GM06990 (cell line): ENCODE results near the gene MGAT5.
"Not testable (repeated sequence)": the region's sequence is repeated elsewhere in the genome, so short reads cannot be mapped to it uniquely, and the experiment has no call there.

Source experiments
- DNase-seq: peaks from one replicate; pipeline ENCODE4 v3.0.0-alpha.2; 2011; ENCODE audit not compliant: insufficient read length; ENCODE audit errors: extremely low read depth
- H3K27me3 ChIP-seq: replicated peaks from 2 replicates; pipeline ENCODE4 v1.6.0; 2011; ENCODE audit warnings: low read length; ENCODE audit not compliant: control insufficient read depth, insufficient read depth
- H3K36me3 ChIP-seq: 2 replicates; pipeline ENCODE4 v1.5.1; 2011; ENCODE audit warnings: low read length; ENCODE audit not compliant: control insufficient read depth, insufficient read depth
- H3K4me3 ChIP-seq: replicated peaks from 2 replicates; pipeline ENCODE4 v1.5.1; 2011; ENCODE audit warnings: low read depth, mild to moderate bottlenecking, control low read depth, low read length
- TF ChIP-seq, protein P1 (sequence below): IDR thresholded peaks from 2 replicates; pipeline ENCODE4 v1.5.1; 2011; ENCODE audit warnings: low read length, control low read depth, mild to moderate bottlenecking, inconsistent platforms; ENCODE audit not compliant: insufficient read depth, poor library complexity, severe bottlenecking

Gene MGAT5

DNA sequence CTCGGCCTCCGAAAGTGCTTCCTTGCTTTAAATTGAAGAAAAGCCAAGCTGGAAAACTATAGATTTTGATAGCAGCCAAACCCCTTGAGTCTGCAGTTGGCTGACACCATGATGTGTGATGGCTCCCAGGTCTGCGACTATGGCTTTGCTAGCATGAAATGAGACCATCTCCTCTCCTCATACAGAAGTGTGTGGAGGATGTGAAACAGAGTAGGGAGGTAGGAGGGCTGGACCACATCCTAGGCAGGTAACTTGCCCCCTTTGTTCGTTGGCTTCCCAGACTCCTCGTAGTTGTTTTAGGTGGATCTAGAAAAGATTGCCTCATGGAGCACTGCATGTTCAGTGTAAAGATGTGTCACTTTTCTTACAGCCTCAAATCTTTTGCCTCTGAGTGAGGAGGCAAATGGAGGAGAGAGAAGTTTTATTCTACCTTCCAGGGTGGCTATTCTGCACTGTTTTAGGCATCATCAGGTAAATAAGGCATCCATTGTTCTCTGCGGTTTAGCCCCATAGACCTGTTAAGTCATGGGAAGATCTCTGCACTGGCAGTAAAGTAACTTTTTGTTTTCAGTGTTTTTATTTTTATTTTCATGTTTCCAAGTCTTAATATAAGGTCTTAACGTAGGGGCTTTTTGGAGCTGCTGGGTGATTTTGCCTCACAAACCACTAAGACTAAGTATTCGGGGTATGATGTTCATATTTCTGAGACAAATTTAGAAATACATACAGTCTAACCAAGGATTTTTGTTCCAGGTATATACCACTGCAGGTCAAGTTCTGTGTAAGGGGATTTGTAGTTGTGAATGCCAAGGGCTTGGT is 40.1 kb downstream of the MGAT5 start:
- no peaks in the 10 kb centered on the region for H3K27me3 ChIP-seq
- TF ChIP-seq, protein P1, sequence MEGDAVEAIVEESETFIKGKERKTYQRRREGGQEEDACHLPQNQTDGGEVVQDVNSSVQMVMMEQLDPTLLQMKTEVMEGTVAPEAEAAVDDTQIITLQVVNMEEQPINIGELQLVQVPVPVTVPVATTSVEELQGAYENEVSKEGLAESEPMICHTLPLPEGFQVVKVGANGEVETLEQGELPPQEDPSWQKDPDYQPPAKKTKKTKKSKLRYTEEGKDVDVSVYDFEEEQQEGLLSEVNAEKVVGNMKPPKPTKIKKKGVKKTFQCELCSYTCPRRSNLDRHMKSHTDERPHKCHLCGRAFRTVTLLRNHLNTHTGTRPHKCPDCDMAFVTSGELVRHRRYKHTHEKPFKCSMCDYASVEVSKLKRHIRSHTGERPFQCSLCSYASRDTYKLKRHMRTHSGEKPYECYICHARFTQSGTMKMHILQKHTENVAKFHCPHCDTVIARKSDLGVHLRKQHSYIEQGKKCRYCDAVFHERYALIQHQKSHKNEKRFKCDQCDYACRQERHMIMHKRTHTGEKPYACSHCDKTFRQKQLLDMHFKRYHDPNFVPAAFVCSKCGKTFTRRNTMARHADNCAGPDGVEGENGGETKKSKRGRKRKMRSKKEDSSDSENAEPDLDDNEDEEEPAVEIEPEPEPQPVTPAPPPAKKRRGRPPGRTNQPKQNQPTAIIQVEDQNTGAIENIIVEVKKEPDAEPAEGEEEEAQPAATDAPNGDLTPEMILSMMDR: no peak
- H3K36me3 ChIP-seq: peaks cover 2% of the 10 kb centered on the region
- DNase-seq: no peak
- no peak overlapping the region for H3K4me3 ChIP-seq

DNA sequence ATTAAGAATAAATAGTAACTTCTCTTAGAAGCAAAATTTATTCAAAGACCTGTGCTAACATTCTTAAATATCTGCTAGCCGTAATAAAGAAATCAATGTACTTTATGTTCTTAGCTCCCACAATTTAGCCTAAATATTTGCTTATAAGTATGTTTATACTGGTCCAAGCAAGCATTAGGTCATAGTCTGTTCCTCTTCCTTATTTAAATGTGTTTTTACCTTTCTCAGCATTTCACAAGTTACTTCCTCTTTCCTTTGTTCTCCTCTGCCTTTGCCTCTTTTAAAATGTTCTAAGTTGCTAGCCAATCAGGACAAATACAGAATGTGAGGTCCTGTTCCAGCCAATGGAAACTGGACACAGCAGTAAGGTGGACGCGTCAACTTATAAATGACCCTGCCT is 40.7 kb downstream of the MGAT5 start:
- H3K27me3 ChIP-seq, H3K4me3 ChIP-seq, DNase-seq, H3K36me3 ChIP-seq: not testable (repeated sequence)

DNA sequence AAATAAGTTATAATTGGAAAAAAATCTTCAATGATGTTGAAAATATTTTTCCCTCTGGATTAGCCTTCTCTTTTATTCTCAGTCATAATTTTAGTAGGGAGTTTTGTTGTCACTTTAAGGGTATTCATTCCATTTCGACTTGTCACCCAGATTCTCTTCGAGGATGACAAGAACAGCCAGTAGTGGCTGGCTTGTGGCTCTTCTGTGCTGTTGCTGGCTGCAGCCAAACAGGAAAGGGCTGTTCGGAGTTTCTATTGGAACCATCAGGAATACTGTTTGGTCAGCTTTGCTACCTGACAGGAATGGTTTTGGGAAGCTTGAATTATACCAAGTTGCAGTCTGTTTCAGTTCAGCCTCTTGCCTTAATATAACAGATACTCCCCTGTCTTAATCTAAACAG is 41.6 kb downstream of the MGAT5 start:
- Histone ChIP-seq H3K27me3 (no peaks in the 10 kb centered on the region), H3K36me3 (peaks cover 2% of the 10 kb centered on the region), H3K4me3 (no peak overlapping the region)
- no peak for DNase-seq
- TF ChIP-seq, protein P1: no peak

DNA sequence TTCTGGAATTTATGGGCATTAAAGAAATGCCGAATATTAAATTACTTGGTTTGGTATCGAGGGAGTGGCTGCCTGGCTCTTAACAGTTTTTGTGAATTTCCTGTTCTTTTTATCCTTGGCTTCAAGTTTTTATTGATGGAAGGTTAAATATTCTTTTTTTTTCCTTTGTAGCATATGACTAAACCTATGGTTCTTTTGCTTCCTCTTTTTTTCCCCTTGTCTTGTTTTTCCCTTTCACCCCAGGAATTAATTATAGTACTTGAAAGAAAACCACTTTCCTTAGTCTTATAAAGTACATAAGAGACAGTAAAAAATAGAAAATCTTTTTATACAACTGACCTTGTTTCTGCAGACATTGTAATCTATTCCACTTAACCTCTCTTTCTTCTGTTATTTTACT is 42.4 kb downstream of the MGAT5 start:
- no peaks in the 10 kb centered on the region for H3K27me3 ChIP-seq
- H3K36me3 ChIP-seq: peaks cover 4% of the 10 kb centered on the region
- TF ChIP-seq, protein P1: no peak
- DNase-seq: no peak
- no peak overlapping the region for H3K4me3 ChIP-seq

DNA sequence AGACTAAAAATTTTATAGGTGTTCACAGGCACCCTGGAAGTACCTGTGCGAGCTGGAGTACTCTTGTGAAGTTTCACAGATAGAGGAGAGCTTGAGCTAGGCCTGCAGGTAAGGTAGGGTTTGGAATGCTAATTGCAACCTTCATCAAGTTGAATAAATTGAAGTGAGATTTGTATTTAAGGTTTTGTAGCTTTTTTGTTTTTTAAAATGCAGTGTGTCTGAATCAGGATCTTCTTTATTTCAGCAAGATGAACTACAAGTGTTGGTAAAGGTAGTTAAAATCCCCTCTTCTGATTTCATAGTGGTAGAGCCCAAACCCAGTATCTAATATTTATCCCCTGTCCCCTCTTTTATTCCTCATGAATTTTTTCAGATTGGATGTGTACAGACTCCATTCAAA is 45.5 kb downstream of the MGAT5 start:
- Histone ChIP-seq H3K36me3 (peaks cover 2% of the 10 kb centered on the region; the same call in 1 of the 2 replicates), H3K4me3 (no peak overlapping the region), H3K27me3 (no peaks in the 10 kb centered on the region)
- TF ChIP-seq, protein P1: no peak
- no peak for DNase-seq

DNA sequence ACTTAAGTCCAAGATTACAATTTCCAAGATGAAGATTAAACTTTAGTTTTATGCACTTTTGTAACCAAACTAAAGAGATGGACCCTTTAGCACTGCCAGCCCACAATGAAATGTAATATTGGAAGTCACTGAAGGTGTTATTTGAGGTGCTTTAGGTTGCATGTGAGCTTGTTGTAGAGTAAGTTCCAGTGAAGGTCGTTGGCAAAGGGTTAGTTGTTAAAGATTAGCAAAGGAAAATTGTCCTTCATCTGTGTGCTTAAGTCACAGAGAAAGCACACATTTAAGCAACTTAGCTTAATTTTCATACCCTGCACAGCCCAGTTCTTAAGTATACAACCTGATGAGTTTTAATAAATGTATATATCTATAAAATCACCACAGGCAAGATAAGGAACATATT is 46.7 kb downstream of the MGAT5 start:
- Histone ChIP-seq H3K27me3 (no peaks in the 10 kb centered on the region), H3K36me3 (peaks cover 2% of the 10 kb centered on the region; the same call in 1 of the 2 replicates), H3K4me3 (no peak overlapping the region)
- no peak for DNase-seq
- TF ChIP-seq, protein P1: no peak
